Gastroesophageal sphincter (tissue), 3 donors: ENCODE measurements around the gene ZBTB42.

Source experiments
- EP300 ChIP-seq: sonication (generic); formaldehyde crosslinking; IDR thresholded peaks from one replicate; pipeline ENCODE4 v1.6.1; 2017; ENCODE audit warnings: antibody characterized with exemption, mild to moderate bottlenecking
- POLR2A ChIP-seq, 2 donors: fragments of 450-650 bp; IDR thresholded peaks; one replicate each; pipeline ENCODE4 v1.6.1; 2017; ENCODE audit warnings: antibody characterized with exemption in 2 of 2, mild to moderate bottlenecking in 2 of 2, moderate library complexity in 1 of 2
- TF ChIP-seq, protein P1 (sequence below), 4 experiments: fragments of 200-600 bp in 2 of 4; fragments of 450-650 bp in 2 of 4; sonication (generic) in 1 of 4; IDR thresholded peaks; one replicate each; pipeline ENCODE4 v1.5.1; 2017 to 2019; ENCODE audit warnings: antibody characterized with exemption in 4 of 4, mild to moderate bottlenecking in 2 of 4, moderate library complexity in 2 of 4

GRCh38 chr14:104775073-104775489 lies 25.8 kb upstream of the ZBTB42 start:
- TF ChIP-seq, protein P1, sequence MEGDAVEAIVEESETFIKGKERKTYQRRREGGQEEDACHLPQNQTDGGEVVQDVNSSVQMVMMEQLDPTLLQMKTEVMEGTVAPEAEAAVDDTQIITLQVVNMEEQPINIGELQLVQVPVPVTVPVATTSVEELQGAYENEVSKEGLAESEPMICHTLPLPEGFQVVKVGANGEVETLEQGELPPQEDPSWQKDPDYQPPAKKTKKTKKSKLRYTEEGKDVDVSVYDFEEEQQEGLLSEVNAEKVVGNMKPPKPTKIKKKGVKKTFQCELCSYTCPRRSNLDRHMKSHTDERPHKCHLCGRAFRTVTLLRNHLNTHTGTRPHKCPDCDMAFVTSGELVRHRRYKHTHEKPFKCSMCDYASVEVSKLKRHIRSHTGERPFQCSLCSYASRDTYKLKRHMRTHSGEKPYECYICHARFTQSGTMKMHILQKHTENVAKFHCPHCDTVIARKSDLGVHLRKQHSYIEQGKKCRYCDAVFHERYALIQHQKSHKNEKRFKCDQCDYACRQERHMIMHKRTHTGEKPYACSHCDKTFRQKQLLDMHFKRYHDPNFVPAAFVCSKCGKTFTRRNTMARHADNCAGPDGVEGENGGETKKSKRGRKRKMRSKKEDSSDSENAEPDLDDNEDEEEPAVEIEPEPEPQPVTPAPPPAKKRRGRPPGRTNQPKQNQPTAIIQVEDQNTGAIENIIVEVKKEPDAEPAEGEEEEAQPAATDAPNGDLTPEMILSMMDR (IDR thresholded peaks at IDR 0.05): no peak
- TF ChIP-seq POLR2A (IDR thresholded peaks at IDR 0.05) (no peak), EP300 (no peak)
